H9 (cell line): ENCODE results near the gene FOXM1. TPM values are rescaled to one million over a fixed set of nuclear protein-coding genes. Genes with fewer than 3 reads are reported as not detected.

Experiments
- DNase-seq: peaks from one replicate; pipeline ENCODE4 v3.0.0-alpha.2; 2017
- H2AFZ ChIP-seq: one replicate; pipeline ENCODE4 v1.6.1; 2013; ENCODE audit warnings: mild to moderate bottlenecking, low read length, control low read depth, moderate library complexity
- H2AK5ac ChIP-seq: 2 replicates; pipeline ENCODE4 v1.6.1; 2013; ENCODE audit warnings: low read length, control low read depth, mixed read lengths; ENCODE audit not compliant: insufficient read length
- H2BK120ac ChIP-seq: one replicate; pipeline ENCODE4 v1.6.1; 2013; ENCODE audit warnings: low read depth, mild to moderate bottlenecking, low read length, control low read depth, inconsistent platforms; ENCODE audit not compliant: poor library complexity, severe bottlenecking
- H2BK12ac ChIP-seq: 2 replicates; pipeline ENCODE4 v1.6.1; 2013; ENCODE audit warnings: low read length, control low read depth, mixed read lengths, low read depth; ENCODE audit not compliant: insufficient read length
- H2BK15ac ChIP-seq: 2 replicates; pipeline ENCODE4 v1.6.1; 2013; ENCODE audit warnings: low read depth, low read length, control low read depth
- H2BK20ac ChIP-seq: one replicate; pipeline ENCODE4 v1.6.1; 2013; ENCODE audit warnings: low read depth, mild to moderate bottlenecking, low read length, control low read depth, inconsistent platforms; ENCODE audit not compliant: poor library complexity, severe bottlenecking
- H2BK5ac ChIP-seq: 2 replicates; pipeline ENCODE4 v1.6.1; 2013; ENCODE audit warnings: low read length, control low read depth, mixed read lengths; ENCODE audit not compliant: insufficient read length
- H3K14ac ChIP-seq: 2 replicates; pipeline ENCODE4 v1.6.1; 2013; ENCODE audit warnings: low read length, control low read depth; ENCODE audit not compliant: insufficient read depth
- H3K18ac ChIP-seq: 2 replicates; pipeline ENCODE4 v1.6.1; 2013; ENCODE audit warnings: low read depth, mild to moderate bottlenecking, mixed read lengths, low read length, control low read depth; ENCODE audit not compliant: insufficient read length
- H3K23ac ChIP-seq: 2 replicates; pipeline ENCODE4 v1.6.1; 2013; ENCODE audit warnings: low read length, control low read depth, mixed read lengths, low read depth; ENCODE audit not compliant: insufficient read length
- H3K23me2 ChIP-seq: 2 replicates; pipeline ENCODE4 v1.6.1; 2013; ENCODE audit warnings: low read depth, mild to moderate bottlenecking, mixed read lengths, low read length, control low read depth; ENCODE audit not compliant: insufficient read length, poor library complexity, severe bottlenecking
- H3K27ac ChIP-seq: 2 replicates; pipeline ENCODE4 v1.5.1; 2013; ENCODE audit warnings: low read length, control low read depth, mixed read lengths, low read depth; ENCODE audit not compliant: insufficient read length
- H3K27me3 ChIP-seq: 2 replicates; pipeline ENCODE4 v1.6.1; 2013; ENCODE audit warnings: low read length, control low read depth, inconsistent platforms; ENCODE audit not compliant: insufficient read depth
- H3K4ac ChIP-seq: 2 replicates; pipeline ENCODE4 v1.6.1; 2013; ENCODE audit warnings: low read depth, mild to moderate bottlenecking, control low read depth, inconsistent platforms, low read length, moderate library complexity
- H3K4me1 ChIP-seq: 2 replicates; pipeline ENCODE4 v1.6.1; 2013; ENCODE audit warnings: low read length, control low read depth, inconsistent platforms; ENCODE audit not compliant: insufficient read depth
- H3K4me2 ChIP-seq: 2 replicates; pipeline ENCODE4 v1.6.1; 2013; ENCODE audit warnings: low read length, control low read depth, mixed read lengths; ENCODE audit not compliant: insufficient read length, insufficient read depth
- H3K56ac ChIP-seq: 2 replicates; pipeline ENCODE4 v1.6.1; 2013; ENCODE audit warnings: low read depth, mild to moderate bottlenecking, mixed read lengths, low read length, control low read depth; ENCODE audit not compliant: insufficient read length
- H3K79me1 ChIP-seq: 2 replicates; pipeline ENCODE4 v1.6.1; 2013; ENCODE audit warnings: low read depth, mild to moderate bottlenecking, moderate library complexity, low read length, control low read depth, inconsistent platforms; ENCODE audit not compliant: insufficient read depth, poor library complexity, severe bottlenecking
- H3K79me2 ChIP-seq: 2 replicates; pipeline ENCODE4 v1.6.1; 2013; ENCODE audit warnings: low read length, control low read depth, inconsistent platforms; ENCODE audit not compliant: insufficient read depth
- H3K9ac ChIP-seq: 2 replicates; pipeline ENCODE4 v1.6.1; 2013; ENCODE audit warnings: low read length, control low read depth, mixed read lengths; ENCODE audit not compliant: insufficient read length; ENCODE audit errors: extremely low read depth
- H3K9me3 ChIP-seq: one replicate; pipeline ENCODE4 v1.6.1; 2013; ENCODE audit warnings: low read depth, low read length, inconsistent platforms; ENCODE audit not compliant: control insufficient read depth
- H3T11ph ChIP-seq: one replicate; pipeline ENCODE4 v1.6.1; 2013; ENCODE audit warnings: mild to moderate bottlenecking, low read length, control low read depth, inconsistent platforms
- H4K20me1 ChIP-seq: one replicate; pipeline ENCODE4 v1.6.1; 2013; ENCODE audit not compliant: control insufficient read depth, insufficient read length, insufficient read depth
- H4K5ac ChIP-seq: 2 replicates; pipeline ENCODE4 v1.6.1; 2013; ENCODE audit warnings: low read depth, mild to moderate bottlenecking, mixed read lengths, low read length, control low read depth; ENCODE audit not compliant: insufficient read length
- H4K8ac ChIP-seq: replicated peaks from 2 replicates; pipeline ENCODE4 v1.6.1; 2013; ENCODE audit warnings: low read length, control low read depth, mixed read lengths, low read depth; ENCODE audit not compliant: insufficient read length
- H4K91ac ChIP-seq: 2 replicates; pipeline ENCODE4 v1.6.1; 2013; ENCODE audit warnings: low read depth, mild to moderate bottlenecking, moderate library complexity, mixed read lengths, low read length, control low read depth; ENCODE audit not compliant: insufficient read length
- H3K27ac Mint-ChIP-seq, 3 experiments: 2 replicates in 2 of 3; 3 replicates in 1 of 3; pipeline ENCODE4 v1.8.0; 2020 to 2021; ENCODE audit warnings: mixed read lengths in 3 of 3, mild to moderate bottlenecking in 1 of 3, moderate library complexity in 1 of 3
- H3K27me3 Mint-ChIP-seq: 2 replicates; pipeline ENCODE4 v1.8.0; 2021; ENCODE audit warnings: low read depth, mild to moderate bottlenecking, moderate library complexity, mixed read lengths
- H3K36me3 Mint-ChIP-seq, 3 experiments: 2 replicates in 2 of 3; 3 replicates in 1 of 3; pipeline ENCODE4 v1.8.0; 2020 to 2021; ENCODE audit warnings: low read depth in 3 of 3, mixed read lengths in 3 of 3; ENCODE audit not compliant: insufficient read depth in 1 of 3
- H3K4me1 Mint-ChIP-seq, 2 experiments: 2 replicates each; pipeline ENCODE4 v1.8.0; 2020; ENCODE audit warnings: mixed read lengths in 2 of 2
- H3K4me3 Mint-ChIP-seq, 2 experiments: 2 replicates in 1 of 2; 3 replicates in 1 of 2; pipeline ENCODE4 v1.8.0; 2020 to 2021; ENCODE audit warnings: mild to moderate bottlenecking in 2 of 2, mixed read lengths in 2 of 2, moderate library complexity in 1 of 2
- H3K9me3 Mint-ChIP-seq, 2 experiments: 2 replicates in 1 of 2; 3 replicates in 1 of 2; pipeline ENCODE4 v1.8.0; 2020; ENCODE audit warnings: mild to moderate bottlenecking in 2 of 2, mixed read lengths in 2 of 2, moderate library complexity in 1 of 2
- CTCF ChIP-seq: fragments of 200-600 bp; sonication (generic); conservative IDR thresholded peaks from 3 replicates; pipeline ENCODE4 v1.8.0; 2021; ENCODE audit warnings: antibody characterized with exemption, mild to moderate bottlenecking
- WGBS: extraction: QIAGEN DNeasy Blood & Tissue Kit; methylation state at CpG from one replicate; pipeline ENCODE4 v1.1.7; 2013; ENCODE audit warnings: missing lambda C conversion rate, low lambda C conversion rate, mixed read lengths; ENCODE audit not compliant: insufficient read length; ENCODE audit errors: extremely low coverage; 5-methylcytosine and 5-hydroxymethylcytosine counted together
- total RNA-seq: library from RNA; stranded (reverse); gene quantifications from 2 replicates; pipeline ENCODE4 v1.2.1, GENCODE V29; 2021

The FOXM1 gene
- total RNA-seq, 1 experiment from 2014 or later, result 109 TPM

DNA sequence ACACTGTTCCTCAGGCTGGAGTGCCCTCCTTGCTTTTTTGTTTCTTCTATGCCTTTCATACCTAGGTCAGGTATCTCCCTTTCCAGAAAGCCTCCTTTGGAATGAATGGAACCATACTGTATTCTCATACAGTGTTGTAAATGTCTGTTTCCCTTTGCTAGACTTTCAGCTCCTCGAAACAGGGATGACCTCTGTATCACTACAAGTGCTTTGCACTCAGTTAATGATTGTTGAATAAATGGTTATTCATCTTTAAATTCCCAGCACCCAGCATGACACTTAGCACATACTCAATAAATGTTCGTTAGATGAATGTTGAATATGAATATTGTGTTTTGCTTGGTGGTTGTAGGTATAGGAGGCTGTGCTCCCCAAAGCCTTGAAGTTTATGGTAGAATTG is 7.8 kb upstream of the FOXM1 start:
- no peaks in the 10 kb centered on the region for H3K27me3 Mint-ChIP-seq
- TF ChIP-seq CTCF, result no peak
- WGBS, result no CpG with 5 or more reads among the region's 2 CpGs
- DNase-seq, result no peak
- Histone ChIP-seq H4K5ac (no peak overlapping the region), H3K79me2 (peaks cover 2% of the 10 kb centered on the region; the same call in 1 of the 2 replicates), H4K8ac (no peak overlapping the region), H2BK120ac (no peak overlapping the region), H2BK12ac (no peak overlapping the region), H3K79me1 (no peaks in the 10 kb centered on the region), H3T11ph (no peak overlapping the region), H4K91ac (no peak overlapping the region), H3K9ac (no peak overlapping the region), H3K18ac (no peak overlapping the region), H2BK5ac (no peak overlapping the region), H2BK20ac (no peak overlapping the region), H3K4me2 (no peak overlapping the region), H3K56ac (no peak overlapping the region), H3K9me3 (no peaks in the 10 kb centered on the region), H4K20me1 (peaks cover 3% of the 10 kb centered on the region), H3K4me1 (no peaks in the 10 kb centered on the region), H3K14ac (no peak overlapping the region), H3K23ac (no peak overlapping the region), H2AFZ (no peak overlapping the region), H3K27ac (no peak overlapping the region), H2BK15ac (no peak overlapping the region), H3K27me3 (no peaks in the 10 kb centered on the region), H3K23me2 (no peaks in the 10 kb centered on the region), H2AK5ac (no peak overlapping the region), H3K4ac (no peak overlapping the region)
- H3K4me1 Mint-ChIP-seq, result peaks cover 12% of the 10 kb centered on the region in 2 experiments
- peaks cover 15 to 40% (median 32%) of the 10 kb centered on the region in 3 experiments; a peak in 6 of 7 replicates for H3K36me3 Mint-ChIP-seq
- H3K27ac Mint-ChIP-seq, result peak overlapping the region; percentile 29 to 96 (median 68); a peak in 6 of 7 replicates
- H3K4me3 Mint-ChIP-seq, result no peak overlapping the region
- H3K9me3 Mint-ChIP-seq, result no peaks in the 10 kb centered on the region
